ENCODE measurements around the gene LGI2.
"Not testable (repeated sequence)": the region's sequence is repeated elsewhere in the genome, so short reads cannot be mapped to it uniquely, and the experiment has no call there.

Gene LGI2

GRCh38 chr4:25030277-25031076 lies at the start of gene LGI2:
TSS of gene LGI2 (minus strand) at chr4:25030946. CDS start at chr4:25030693, 253 bp downstream.
- no peak for DNase-seq (ENCODE audit: low read depth in 2 of 2)

GRCh38 chr4:25078523-25078922 lies 47.8 kb upstream of the LGI2 start:
- no peak for DNase-seq (ENCODE audit: low read depth in 2 of 2)

GRCh38 chr4:25076625-25077398 lies 46.1 kb upstream of the LGI2 start:
- no peak for DNase-seq (ENCODE audit: low read depth in 2 of 2)

GRCh38 chr4:25075851-25076250 lies 45.1 kb upstream of the LGI2 start:
- no peak for DNase-seq (ENCODE audit: low read depth in 2 of 2)

- no peak for DNase-seq (ENCODE audit: low read depth in 2 of 2)
Observed at GRCh38 chr4:25075129-25075528, 44.4 kb upstream of the LGI2 start.

- no peak for DNase-seq (ENCODE audit: low read depth in 2 of 2)
Observed at GRCh38 chr4:25070545-25070944, 39.8 kb upstream of the LGI2 start.

- no peak for DNase-seq (ENCODE audit: low read depth in 2 of 2)
Observed at GRCh38 chr4:25069014-25069413, 38.3 kb upstream of the LGI2 start.

GRCh38 chr4:25068386-25068785 lies 37.6 kb upstream of the LGI2 start:
- no peak for DNase-seq (ENCODE audit: low read depth in 2 of 2)

GRCh38 chr4:25065932-25066590 lies 35.3 kb upstream of the LGI2 start:
- DNase-seq (ENCODE audit: low read depth in 2 of 2), result no peak

- DNase-seq (ENCODE audit: low read depth in 2 of 2), result no peak
Observed at GRCh38 chr4:25065431-25065858, 34.7 kb upstream of the LGI2 start.

- DNase-seq (ENCODE audit: low read depth in 2 of 2), result not testable (repeated sequence)
Observed at GRCh38 chr4:25064447-25064846, 33.7 kb upstream of the LGI2 start.

GRCh38 chr4:25063116-25063515 lies 32.4 kb upstream of the LGI2 start:
- no peak for DNase-seq (ENCODE audit: low read depth in 2 of 2)

GRCh38 chr4:25062098-25062497 lies 31.4 kb upstream of the LGI2 start:
- DNase-seq (ENCODE audit: low read depth in 2 of 2), result no peak

- DNase-seq (ENCODE audit: low read depth in 2 of 2), result no peak
Observed at GRCh38 chr4:25061602-25062001, 30.9 kb upstream of the LGI2 start.

- no peak for DNase-seq (ENCODE audit: low read depth in 2 of 2)
Observed at GRCh38 chr4:25060963-25061340, 30.2 kb upstream of the LGI2 start.

GRCh38 chr4:25060241-25060962 lies 29.7 kb upstream of the LGI2 start:
- DNase-seq (ENCODE audit: low read depth in 2 of 2), result no peak

GRCh38 chr4:25059791-25060190 lies 29.0 kb upstream of the LGI2 start:
- no peak for DNase-seq (ENCODE audit: low read depth in 2 of 2)

GRCh38 chr4:25058796-25059195 lies 28.1 kb upstream of the LGI2 start:
- no peak for DNase-seq (ENCODE audit: low read depth in 2 of 2)

- DNase-seq (ENCODE audit: low read depth in 2 of 2), result no peak
Observed at GRCh38 chr4:25057299-25057698, 26.6 kb upstream of the LGI2 start.

- DNase-seq (ENCODE audit: low read depth in 2 of 2), result not testable (repeated sequence)
Observed at GRCh38 chr4:25052037-25052436, 21.3 kb upstream of the LGI2 start.

- no peak for DNase-seq (ENCODE audit: low read depth in 2 of 2)
Observed at GRCh38 chr4:25051534-25051933, 20.8 kb upstream of the LGI2 start.
